GM18868 (cell line): ENCODE measurements around the gene ZBTB33.
A peak's percentile ranks its signal among the peaks of the same experiment; 100 is the strongest.

Source experiments
- ATAC-seq: cut with Tn5 transposase; IDR thresholded peaks from one replicate; pipeline ENCODE4 v1.9.1; 2021; ENCODE audit warnings: mild to moderate bottlenecking, moderate library complexity; ENCODE audit not compliant: unreplicated experiment

ZBTB33 gene

DNA sequence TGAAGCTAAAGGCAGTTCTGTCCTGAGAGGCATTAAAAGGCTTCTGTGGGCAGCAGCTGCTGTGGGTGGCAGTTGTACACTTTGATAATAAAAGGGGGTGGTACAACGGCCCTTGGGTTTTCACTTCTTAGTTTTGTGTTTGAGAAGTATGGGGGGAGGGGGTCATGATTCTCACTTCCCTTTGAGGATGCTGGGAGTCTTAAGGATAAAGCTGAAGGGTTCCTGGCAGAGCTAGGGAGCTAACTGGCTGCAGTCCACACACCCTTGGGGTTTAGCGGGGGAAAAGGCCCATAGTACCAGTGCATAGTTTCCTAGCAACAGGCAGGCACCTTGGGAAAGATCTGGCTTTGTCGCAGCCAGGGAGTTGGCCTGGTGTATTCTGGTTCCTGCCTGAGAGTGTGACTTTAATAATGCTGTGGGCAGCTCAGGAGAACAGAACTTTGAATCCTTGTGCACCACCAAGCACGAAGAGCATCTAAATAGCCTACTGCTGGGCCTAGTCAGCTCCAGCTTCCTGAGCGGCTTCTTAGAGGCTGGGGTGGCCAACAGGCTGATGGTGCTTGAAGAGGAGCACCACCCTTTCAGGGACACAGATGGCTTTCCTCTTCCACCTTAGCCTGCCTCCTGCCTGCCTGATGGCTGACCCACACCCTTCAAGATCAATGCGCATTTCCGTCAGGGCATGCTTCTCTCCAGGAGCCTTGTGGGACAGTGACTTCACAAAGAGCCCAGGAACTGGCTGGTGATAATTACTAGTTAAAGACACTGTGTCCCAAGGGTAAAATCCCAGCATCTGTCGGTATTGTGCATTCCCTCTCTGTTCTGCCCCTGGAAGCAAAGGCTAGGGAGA lies 12.5 kb downstream of the ZBTB33 start:
- peak; percentile 69 for ATAC-seq

DNA sequence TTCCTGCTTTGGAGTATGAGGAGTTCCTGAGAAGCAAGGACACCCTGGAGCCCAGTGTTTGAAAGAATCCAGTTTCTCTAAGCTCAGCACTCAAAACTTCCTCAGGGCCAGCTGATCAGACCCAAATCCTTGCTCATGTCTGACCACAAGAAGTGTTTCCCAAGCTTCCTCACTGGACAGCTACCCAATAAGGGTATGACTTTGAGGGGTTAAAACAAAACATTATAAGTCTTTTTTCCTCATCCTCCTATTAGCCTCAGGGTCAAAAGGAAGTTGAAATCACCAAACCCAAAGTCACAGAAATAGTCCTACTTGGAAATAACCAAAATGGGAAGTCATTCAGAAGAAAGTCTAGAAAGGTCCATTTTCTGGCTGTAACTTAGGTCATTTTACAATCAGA lies 13.7 kb downstream of the ZBTB33 start:
- no peak for ATAC-seq

DNA sequence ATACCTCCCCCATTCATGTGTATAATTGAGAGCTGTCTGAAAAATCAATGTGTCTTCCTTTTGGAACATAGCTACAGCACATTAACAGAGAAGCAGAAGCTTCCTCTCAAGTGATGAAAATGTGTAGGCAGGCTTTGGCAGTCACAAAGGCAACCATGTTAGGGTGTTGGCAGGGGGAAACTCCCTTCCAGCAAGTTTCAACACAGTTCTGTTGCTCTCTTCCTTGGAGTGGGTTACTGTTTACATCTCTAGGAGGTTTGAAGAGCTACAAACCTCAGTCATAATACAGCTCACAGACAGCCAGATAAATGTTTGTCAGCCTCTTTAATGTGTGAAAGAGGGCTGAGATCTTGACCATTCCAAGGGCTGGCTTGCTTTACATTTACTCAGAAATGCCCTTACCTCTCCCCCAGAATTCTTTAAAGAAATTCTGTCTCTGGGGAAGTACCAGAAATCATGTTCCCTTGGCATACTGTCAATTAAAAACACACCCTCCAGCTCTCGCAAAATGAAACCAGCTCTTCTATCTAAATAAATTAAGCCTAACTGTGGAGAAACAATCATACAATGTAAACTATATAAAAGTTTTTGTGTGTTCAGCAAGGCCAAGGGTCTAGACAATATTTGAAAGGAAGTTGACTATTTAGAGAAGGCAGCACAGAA lies 18.9 kb downstream of the ZBTB33 start:
- ATAC-seq, result peak; percentile 60

DNA sequence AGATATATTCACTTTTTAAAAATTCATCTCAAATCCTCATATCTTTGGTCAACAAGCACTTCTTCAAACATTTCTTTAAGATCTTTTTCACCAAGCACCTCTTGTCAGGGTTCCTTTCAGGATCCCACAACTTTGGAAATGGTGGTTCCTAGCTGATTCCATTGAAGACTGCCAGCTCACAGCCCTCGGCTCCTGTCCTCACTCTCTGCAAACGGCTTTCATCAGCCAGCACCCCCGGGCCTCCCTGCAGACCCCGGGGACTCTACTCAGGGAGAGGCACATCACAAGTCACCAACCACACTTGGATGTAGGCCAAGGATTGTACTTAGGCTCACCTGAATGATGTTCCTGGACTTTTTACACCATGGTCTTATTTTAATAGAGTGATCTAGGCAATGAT lies 20.0 kb downstream of the ZBTB33 start:
- ATAC-seq, result no peak

DNA sequence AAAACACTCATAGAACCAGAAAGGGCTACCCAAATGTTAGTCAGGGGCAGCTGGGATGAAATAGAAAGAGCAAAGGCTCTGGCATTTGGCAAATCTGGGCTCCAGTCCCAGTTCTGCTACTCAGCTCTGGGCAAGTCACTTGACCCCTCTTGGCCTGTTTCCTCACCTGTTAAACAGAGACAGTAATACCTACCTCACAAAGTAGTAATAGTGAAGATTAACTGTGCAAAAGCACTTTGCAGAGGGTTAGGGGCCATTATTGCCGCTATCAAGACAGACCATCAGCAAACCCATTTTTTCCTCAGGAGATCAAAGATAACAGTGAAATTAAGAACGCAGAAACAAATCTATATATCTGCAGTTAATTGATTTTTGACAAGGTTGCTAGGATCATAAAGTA lies 20.6 kb downstream of the ZBTB33 start:
- no peak for ATAC-seq

DNA sequence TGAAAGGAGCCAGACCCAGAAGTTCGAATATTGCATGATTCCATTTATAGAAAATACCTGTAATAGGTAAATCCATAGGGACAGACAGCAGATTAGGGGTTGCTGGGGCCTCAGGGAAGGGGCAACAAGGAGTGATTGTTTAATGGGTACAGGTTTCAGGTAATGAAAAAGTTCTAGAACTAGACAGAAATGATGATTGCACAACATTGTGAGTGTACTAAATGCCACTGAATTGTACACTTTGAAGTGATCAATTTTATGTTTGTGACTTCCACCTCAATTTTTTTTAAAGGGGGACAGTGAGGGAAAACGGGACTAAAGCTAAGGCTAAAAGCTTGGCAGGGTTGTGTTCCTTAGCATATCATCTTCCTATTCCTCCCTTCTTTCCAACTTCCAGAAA lies 23.5 kb downstream of the ZBTB33 start:
- no peak for ATAC-seq

DNA sequence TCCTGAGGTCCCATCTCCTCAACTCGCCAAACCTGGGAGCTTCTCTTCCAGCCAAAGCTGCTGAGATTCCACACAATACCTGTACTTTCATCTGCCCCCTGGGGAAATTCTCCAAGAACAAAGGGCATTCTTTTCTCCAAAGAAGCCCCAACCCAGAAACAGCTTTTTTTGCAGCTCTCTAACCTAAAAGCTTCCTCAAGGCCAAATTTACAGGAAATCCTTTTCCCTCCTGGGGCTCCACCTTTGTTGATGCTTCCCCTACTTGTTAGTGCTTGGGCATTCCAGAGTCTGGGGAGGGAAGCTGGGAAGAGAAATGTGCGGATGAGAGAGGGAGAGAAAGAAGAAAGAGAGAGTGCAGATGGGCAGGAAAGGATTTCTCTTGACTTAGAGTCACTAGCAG lies 24.3 kb downstream of the ZBTB33 start:
- ATAC-seq, result no peak

DNA sequence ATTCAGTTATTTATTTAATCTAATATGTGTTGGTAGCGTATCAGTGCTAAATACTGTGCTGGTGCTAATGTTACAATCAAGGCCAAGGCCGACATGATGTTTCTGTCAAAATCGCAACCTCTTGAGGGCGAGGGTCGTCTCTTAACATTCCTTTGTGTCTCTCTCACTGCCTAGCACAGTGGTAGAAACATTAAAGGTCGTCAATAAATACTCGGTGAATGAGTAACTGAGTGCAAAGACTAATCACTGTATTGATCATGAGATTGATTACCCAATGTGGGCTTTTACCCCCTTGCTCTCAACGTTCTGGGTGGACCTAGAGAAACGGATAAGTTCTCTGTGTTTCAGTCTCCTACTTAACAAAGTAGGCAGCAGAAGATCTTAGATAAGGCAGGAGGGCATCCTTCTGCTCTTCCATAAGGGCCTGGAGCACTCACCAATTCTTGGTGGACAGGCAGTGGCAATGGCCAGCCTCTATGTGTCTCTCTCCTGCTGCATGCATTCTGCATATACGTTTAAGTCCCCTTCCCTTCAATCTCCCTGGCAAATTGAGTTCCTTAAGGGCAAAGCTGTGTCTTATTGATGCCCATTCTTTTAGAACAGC lies 30.5 kb downstream of the ZBTB33 start:
- ATAC-seq, result no peak

DNA sequence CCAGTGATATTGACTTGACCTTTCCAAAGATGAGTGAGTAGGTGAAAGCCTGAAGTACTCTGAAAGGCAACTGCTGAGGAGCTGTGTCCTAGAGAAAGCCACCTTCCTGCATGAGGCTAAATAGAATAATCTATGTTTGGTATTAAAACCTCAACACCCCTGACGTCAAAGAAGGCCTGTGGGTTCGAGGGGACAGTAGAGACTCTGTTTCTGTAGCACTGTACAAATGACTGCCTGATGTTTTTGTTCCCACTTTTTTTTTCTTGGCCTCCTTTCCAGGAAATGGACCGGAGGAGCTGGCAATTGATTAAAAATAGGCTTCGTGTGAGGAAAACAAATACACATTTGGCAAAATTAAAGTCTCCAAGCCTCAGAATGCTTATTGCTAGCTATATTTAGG lies 31.1 kb downstream of the ZBTB33 start:
- no peak for ATAC-seq

DNA sequence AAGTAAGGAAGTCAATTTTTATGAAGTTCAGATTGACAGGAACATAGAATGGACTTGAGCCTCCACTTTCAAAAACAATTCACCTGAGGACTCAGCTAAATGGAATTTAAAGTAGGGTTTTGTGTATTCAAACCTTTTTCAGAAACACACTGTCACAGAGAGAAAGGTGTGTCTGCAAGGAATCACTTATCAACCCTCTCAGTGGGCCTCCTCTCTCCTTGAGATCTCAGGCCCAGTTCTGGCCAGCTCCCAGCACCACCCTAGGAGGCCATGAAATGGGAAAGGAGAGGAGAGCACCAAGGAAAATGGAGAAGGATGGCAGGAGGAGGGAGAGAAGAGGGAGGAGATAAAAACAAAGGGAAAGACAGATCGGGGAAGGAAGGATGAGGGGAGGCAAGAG lies 32.1 kb downstream of the ZBTB33 start:
- no peak for ATAC-seq

DNA sequence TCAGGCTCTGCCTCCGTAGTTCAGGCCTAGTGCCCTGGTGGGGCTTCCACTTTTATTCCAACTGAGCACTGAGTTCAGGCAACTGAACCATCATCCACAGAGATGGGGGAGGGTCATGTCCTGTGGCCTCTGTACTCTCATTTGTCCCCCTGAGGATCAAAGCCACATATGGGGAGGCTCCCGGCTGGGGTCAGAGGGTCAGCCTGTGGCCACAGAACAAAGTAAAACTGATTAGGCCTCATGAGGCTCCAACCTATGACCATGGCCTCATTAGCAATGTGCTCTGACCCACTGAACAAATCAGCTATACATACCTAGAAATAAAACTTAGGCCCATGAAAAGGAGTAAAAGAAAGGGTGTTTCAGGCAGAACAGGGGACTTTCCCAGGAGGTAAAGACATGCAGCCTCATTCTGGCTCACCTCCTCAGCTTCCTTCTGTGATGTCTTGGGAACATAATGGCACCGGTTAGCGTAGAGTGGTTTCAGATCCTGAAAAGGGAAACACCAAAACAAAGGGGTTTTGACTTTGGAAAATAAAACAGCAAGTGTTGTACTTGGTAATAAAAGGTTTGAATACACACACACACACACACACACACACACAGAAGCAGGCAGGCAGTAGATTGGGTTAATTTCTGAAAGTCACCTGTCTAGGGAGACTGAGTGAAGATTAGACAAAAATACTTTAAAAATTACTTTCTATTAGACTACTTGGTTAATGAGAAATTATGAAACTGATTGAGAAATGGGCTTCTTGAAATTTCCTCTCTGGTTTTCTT lies 36.3 kb downstream of the ZBTB33 start:
- peak; percentile 58 for ATAC-seq

DNA sequence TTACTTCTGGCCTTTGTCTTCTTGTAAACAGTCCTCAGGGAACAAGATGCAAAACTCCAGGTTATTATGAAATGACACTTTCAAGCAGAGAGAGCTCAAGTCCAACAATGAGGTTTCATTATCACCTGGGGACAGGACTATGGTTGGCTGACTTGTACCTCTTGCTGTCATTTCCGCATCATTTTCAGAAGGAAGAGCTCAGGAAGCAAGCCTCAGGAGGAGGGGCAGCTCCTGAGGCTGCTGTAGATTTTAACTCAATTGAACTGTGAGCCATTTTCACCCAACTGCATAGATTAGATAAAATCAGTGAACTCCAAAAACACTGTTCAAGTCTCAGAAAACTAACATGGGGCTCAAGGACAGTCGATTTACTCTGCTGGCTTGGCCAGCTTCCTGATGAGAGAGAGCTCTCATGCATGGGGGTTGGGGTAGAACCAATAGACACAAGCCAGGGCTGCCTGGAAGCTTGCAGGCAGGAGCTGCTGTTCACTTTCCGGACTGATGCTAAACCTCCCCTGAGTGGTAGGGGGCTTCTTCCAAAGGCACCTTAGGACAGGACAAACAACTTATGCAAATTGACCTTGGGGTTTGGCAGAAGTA lies 37.0 kb downstream of the ZBTB33 start:
- peak; percentile 54 for ATAC-seq

DNA sequence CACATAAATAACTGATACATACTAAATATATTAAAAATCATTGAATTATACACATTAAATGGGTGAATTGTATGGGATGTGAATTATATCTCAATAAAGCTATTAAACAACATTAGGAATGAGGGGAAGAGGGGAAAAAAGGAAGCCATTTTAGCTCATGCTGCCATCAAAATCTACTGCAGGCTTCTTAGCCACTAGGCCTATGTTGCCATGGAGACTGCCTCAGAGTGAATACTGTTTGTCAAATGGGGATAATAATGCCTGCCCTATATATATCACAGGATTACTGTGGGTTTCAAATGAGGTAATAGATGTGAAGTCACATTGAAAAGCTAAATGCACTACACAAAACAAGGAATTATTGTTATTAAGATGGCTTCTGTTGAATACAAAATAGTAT lies 39.5 kb downstream of the ZBTB33 start:
- ATAC-seq, result no peak

DNA sequence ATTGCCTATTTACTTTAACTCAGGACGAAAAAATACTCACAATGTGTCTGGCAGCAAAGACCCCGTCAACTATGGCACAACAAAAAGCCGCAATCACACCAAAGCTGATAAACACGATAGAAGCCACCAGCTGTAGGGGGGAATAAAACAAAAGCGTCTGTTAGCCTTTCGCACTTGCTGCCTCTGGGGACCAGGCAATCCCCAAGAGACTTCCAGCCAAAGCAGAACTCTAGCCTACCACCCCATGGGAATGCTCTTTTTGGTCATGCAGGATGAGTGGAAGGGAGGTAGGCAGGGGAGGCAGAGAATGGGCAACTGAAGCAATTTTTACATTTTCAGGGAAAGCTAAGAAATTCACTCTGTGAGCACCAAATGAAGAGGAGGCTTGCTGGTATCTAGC lies 40.6 kb downstream of the ZBTB33 start:
- no peak for ATAC-seq

DNA sequence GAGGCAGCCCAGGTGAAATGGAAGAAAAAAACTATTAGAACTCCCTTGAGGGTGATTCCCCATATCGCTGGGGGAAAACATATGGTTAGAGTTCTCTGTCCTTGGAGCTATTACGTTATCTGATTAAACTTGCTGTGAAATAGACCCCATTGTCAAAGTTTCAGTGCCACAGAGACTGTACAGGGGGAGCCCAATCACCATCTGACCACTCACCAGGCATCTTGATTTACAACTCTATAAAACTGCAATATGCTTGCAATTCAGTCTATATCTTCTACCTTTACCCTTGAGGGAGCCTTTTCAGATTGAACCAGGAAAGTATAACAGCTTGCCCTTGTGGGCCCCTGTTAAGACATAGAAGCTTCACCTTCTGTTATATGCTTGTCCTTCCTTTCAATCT lies 42.4 kb downstream of the ZBTB33 start:
- ATAC-seq, result no peak

DNA sequence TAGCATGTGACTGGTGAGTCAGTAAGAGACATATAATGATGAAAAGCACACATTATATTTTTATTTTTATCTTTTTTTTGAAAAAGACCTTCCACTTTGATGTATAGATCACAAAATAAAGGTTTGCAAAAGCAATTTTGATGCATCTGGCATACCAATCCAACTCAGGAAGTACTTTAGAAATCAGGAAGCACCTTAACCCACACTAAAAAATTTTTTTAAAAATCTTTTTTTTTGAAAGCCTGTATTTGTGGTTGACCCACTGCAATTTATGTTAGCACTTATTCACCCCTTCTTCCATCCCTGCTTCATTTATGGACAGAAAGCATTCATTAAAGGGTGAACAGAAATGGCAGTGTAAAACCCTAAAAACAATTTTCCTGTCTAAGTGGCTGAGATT lies 44.0 kb downstream of the ZBTB33 start:
- no peak for ATAC-seq

DNA sequence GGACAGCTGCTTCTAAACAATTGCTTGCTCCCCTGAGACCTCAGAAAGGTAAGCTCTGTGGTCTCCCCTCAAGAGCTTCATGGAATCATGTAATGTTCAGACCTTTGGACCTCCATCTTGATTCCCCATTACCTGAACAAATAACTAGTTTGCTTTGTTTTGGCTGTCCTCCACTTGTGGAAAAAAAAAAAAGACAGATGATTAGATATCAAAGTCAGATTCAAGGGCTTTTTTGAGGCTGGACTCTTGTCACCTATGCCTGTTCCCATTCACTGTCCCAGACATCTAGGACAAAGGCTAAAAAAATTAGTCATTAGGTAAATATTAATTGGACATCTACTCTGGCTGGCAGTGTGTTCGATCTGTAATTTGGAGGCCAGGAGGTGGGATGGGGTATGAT lies 47.3 kb downstream of the ZBTB33 start:
- no peak for ATAC-seq

DNA sequence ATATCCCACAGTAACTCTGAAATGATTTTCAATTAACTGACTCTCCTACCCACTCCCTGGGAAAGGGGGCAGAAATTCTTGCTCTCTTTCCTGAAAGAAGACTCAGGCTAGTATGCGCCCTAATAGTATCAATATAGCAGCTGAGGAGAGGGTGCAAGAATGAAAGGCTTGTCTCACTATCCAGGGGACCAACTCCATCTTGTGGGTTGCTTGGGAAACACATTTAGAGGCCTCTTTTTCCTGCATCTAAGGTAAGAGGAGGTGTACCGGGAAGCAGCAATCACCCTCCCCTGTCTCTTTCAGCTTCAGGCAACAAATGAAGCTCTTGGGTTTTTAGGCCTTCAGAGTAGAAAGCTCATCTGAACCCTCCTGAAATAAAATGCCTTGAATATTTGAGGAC lies 49.3 kb downstream of the ZBTB33 start:
- ATAC-seq, result no peak

DNA sequence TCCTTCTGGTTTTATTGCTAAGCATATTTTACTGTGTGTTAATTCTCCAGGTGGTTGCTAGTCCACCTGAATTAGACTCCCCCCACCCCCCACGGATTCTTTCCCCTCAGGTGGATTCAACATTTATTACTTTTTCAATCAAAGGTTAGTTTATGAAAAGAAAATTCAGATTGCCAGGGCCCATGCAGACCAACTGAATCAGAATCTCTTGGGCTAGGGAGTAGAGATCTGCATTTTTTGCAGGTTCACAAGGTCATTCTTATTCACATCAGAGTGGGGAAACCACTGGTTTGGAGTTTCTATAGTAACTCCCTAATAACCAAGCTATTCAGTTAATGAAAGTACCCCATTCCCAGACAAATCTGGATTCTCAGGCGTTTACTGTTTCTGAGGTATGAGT lies 50.9 kb downstream of the ZBTB33 start:
- no peak for ATAC-seq

DNA sequence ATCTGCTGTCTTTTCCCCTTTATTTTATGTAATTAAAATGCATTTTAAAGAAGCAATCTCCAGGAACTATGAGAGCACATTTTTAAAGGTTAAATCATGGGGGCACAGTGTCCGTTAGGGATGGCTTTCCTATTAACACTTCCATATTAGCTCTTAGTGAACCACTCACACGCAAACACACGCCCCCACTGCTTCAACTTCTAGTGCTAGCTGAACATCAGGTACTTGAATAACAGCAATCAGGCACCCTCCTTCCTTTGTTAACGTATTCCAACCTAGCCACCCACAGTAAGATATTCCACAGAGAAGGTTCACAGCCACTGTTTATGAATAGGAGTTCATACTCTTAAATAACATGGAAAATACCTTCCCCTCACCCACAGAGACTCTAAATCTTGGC lies 51.3 kb downstream of the ZBTB33 start:
- peak; percentile 19 for ATAC-seq

DNA sequence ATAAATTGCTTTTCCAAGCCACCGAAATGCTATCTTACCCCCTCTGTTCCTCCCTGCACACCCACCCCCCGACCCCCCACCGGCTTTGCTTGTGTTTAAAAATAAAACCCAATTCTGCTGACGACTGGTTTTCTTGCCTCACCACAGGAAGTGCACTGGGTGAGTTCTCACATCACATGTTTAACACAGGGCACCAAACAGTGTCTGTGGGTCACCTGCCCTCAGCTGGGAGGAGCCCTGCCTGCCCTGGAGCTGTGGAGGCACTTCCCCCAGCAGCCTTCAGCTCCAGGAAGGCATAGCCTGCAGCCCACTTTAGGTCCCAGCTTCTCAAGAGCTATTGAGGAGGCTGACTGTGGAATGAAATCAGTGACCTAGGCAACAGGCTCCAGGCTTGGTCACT lies 51.8 kb downstream of the ZBTB33 start:
- peak; percentile 95 for ATAC-seq
